Left lung (tissue), 10 donors: ENCODE results near the gene LRRC4B. TPM values are rescaled to one million over a fixed set of nuclear protein-coding genes. Genes with fewer than 3 reads are reported as not detected.

Experiments
- ATAC-seq: fragments of 200-7000 bp; cut with Tn5 transposase; one replicate; pipeline ENCODE4 v1.9.1; 2020; ENCODE audit warnings: moderate library complexity
- DNase-seq, 4 donors: peaks; one replicate each; pipeline ENCODE4 v3.0.0-alpha.2; 2013 to 2020
- H3K27ac ChIP-seq, 2 donors: fragments of 200-600 bp; sonication (generic) in 1 of 2; one replicate each; pipeline versions ENCODE4 v1.5.0 to v1.8.0; 2020 to 2021
- H3K27me3 ChIP-seq, 2 donors: fragments of 200-600 bp; sonication (generic) in 1 of 2; one replicate each; pipeline versions ENCODE4 v1.5.0 to v1.8.0; 2020 to 2021
- H3K36me3 ChIP-seq, 2 donors: fragments of 200-600 bp; sonication (generic) in 1 of 2; one replicate each; pipeline versions ENCODE4 v1.5.0 to v1.8.0; 2020 to 2021
- H3K4me1 ChIP-seq, 2 donors: fragments of 200-600 bp; one replicate each; pipeline ENCODE4 v1.8.0; 2021
- H3K4me3 ChIP-seq, 2 donors: fragments of 200-600 bp; sonication (generic) in 1 of 2; one replicate each; pipeline versions ENCODE4 v1.5.0 to v1.8.0; 2020 to 2021; ENCODE audit warnings: mild to moderate bottlenecking in 1 of 2
- H3K9me3 ChIP-seq, 2 donors: fragments of 200-600 bp; sonication (generic) in 1 of 2; one replicate each; pipeline versions ENCODE4 v1.5.0 to v1.8.0; 2020 to 2021
- CTCF ChIP-seq, 2 donors: fragments of 200-600 bp; sonication (generic) in 1 of 2; IDR thresholded peaks; one replicate each; pipeline versions ENCODE4 v1.5.0 to v1.8.0; 2021; ENCODE audit warnings: antibody characterized with exemption in 2 of 2
- intact Hi-C, 2 donors: fragments of 100-400 bp; cut with DNase I; formaldehyde crosslinking; loops; one replicate each; pipeline versions ENCODE4 v1.11.2 to v1.14.2; 2022
- polyA plus RNA-seq, 6 donors: library from polyadenylated mRNA; unstranded; fragments of 120-200 nt; gene quantifications; one replicate each; pipeline ENCODE4 v1.2.1, GENCODE V29; 2013; ENCODE audit not compliant: insufficient read length in 6 of 6
- total RNA-seq, 2 donors: library from RNA; stranded (reverse); fragmentation: NEBNext Ultra II Directional; extraction: Animal tissue kit (Norgen Biotek cat#: 25700); gene quantifications; one replicate each; pipeline ENCODE4 v1.2.1, GENCODE V29; 2021
- donor health status: DM: no; HTN: yes; CAD: no.
- donor health status: DM: no; HTN: no; CAD: no.

Gene LRRC4B
- total and polyA plus RNA-seq, 8 donors = 2.8 to 14.3 (median 10.0) TPM

GRCh38 chr19:50562996-50563395 is 5.2 kb downstream of the LRRC4B start:
- H3K27ac ChIP-seq = no peak overlapping the region
- peaks cover 24 to 98% of the 10 kb centered on the region in 2 donors for H3K27me3 ChIP-seq
- no peak overlapping the region for H3K4me3 ChIP-seq
- DNase-seq (no peak), ATAC-seq (no peak)
- no peak for TF ChIP-seq CTCF (IDR thresholded peaks at IDR 0.05)
- no peaks in the 10 kb centered on the region for H3K36me3 ChIP-seq
- no peaks in the 10 kb centered on the region for H3K9me3 ChIP-seq
- H3K4me1 ChIP-seq = no peaks in the 10 kb centered on the region
- intact Hi-C loops = no loop called here

GRCh38 chr19:50562329-50562728 is 5.9 kb downstream of the LRRC4B start:
- Histone ChIP-seq H3K9me3 (no peaks in the 10 kb centered on the region), H3K36me3 (no peaks in the 10 kb centered on the region), H3K4me1 (no peaks in the 10 kb centered on the region), H3K27ac (no peak overlapping the region), H3K4me3 (no peak overlapping the region), H3K27me3 (peaks cover 19 to 97% of the 10 kb centered on the region in 2 donors)
- TF ChIP-seq CTCF (IDR thresholded peaks at IDR 0.05) = no peak
- ATAC-seq = no peak
- intact Hi-C loops = no loop called here
- DNase-seq = no peak

GRCh38 chr19:50559636-50560035 is 8.6 kb downstream of the LRRC4B start:
- no peak for TF ChIP-seq CTCF (IDR thresholded peaks at IDR 0.05)
- Histone ChIP-seq H3K4me1 (peaks cover 0 to 11% of the 10 kb centered on the region in 2 donors), H3K36me3 (no peaks in the 10 kb centered on the region), H3K27me3 (peaks cover 4 to 97% of the 10 kb centered on the region in 2 donors), H3K9me3 (no peaks in the 10 kb centered on the region), H3K4me3 (no peak overlapping the region), H3K27ac (no peak overlapping the region)
- intact Hi-C loops = no loop called here
- DNase-seq = no peak
- no peak for ATAC-seq

GRCh38 chr19:50558449-50558848 is 9.8 kb downstream of the LRRC4B start:
- H3K4me3 ChIP-seq = no peak overlapping the region
- H3K27me3 ChIP-seq = peaks cover 4 to 97% of the 10 kb centered on the region in 2 donors
- intact Hi-C loops = no loop called here
- no peak overlapping the region for H3K27ac ChIP-seq
- H3K4me1 ChIP-seq = peaks cover 0 to 11% of the 10 kb centered on the region in 2 donors
- no peak for ATAC-seq
- H3K9me3 ChIP-seq = no peaks in the 10 kb centered on the region
- DNase-seq = no peak
- no peaks in the 10 kb centered on the region for H3K36me3 ChIP-seq
- TF ChIP-seq CTCF (IDR thresholded peaks at IDR 0.05) = no peak

- ATAC-seq (no peak), DNase-seq (no peak)
- Histone ChIP-seq H3K9me3 (no peaks in the 10 kb centered on the region), H3K36me3 (no peaks in the 10 kb centered on the region), H3K4me1 (peaks cover 0 to 11% of the 10 kb centered on the region in 2 donors), H3K27ac (no peak overlapping the region), H3K27me3 (peaks cover 4 to 97% of the 10 kb centered on the region in 2 donors), H3K4me3 (no peak overlapping the region)
- TF ChIP-seq CTCF (IDR thresholded peaks at IDR 0.05) = no peak
- intact Hi-C loops = no loop called here
Measured at GRCh38 chr19:50558039-50558438, 10.2 kb downstream of the LRRC4B start.
